SK-N-MC (cell line): ENCODE measurements around the gene C5orf34.
"Not testable (repeated sequence)": the region's sequence is repeated elsewhere in the genome, so short reads cannot be mapped to it uniquely, and the experiment has no call there.

Experiments
- DNase-seq: peaks from one replicate; pipeline ENCODE4 v3.0.0-alpha.2; 2011; ENCODE audit warnings: low read depth, low spot score
- H3K27ac ChIP-seq: fragments of 200-600 bp; sonication (generic); 2 replicates; pipeline ENCODE4 v1.5.1; 2016; ENCODE audit warnings: mixed run types
- H3K36me3 ChIP-seq: fragments of 200-600 bp; sonication (generic); 2 replicates; pipeline ENCODE4 v1.6.1; 2017; ENCODE audit warnings: antibody characterized with exemption, low read length, mixed read lengths; ENCODE audit not compliant: insufficient read depth
- H3K4me3 ChIP-seq: fragments of 200-600 bp; sonication (generic); 2 replicates; pipeline ENCODE4 v1.5.1; 2016
- H3K9ac ChIP-seq: fragments of 200-600 bp; sonication (generic); 2 replicates; pipeline ENCODE4 v1.8.0; 2017; ENCODE audit warnings: mixed run types, mixed read lengths; ENCODE audit not compliant: insufficient read length
- H3K9me3 ChIP-seq: fragments of 200-600 bp; sonication (generic); 2 replicates; pipeline ENCODE4 v1.6.1; 2017; ENCODE audit warnings: low read depth, mild to moderate bottlenecking, antibody characterized with exemption, low read length, moderate library complexity, mixed read lengths
- EZH2 ChIP-seq: fragments of 200-600 bp; sonication (generic); IDR thresholded peaks from one replicate; pipeline ENCODE4 v1.6.1; 2017; ENCODE audit warnings: antibody characterized with exemption
- FOXP2 ChIP-seq: optimal IDR thresholded peaks from 2 replicates; pipeline ENCODE3; 2011; ENCODE audit warnings: mild to moderate bottlenecking, moderate library complexity; ENCODE audit not compliant: insufficient read depth; ENCODE audit errors: extremely low read length, control extremely low read depth
- POLR2AphosphoS5 ChIP-seq: IDR thresholded peaks from 2 replicates; pipeline ENCODE4 v1.6.1; 2012; ENCODE audit warnings: mild to moderate bottlenecking, low read depth, low read length, borderline replicate concordance

The C5orf34 gene

GRCh38 chr5:43461066-43461465 is 53.9 kb downstream of the C5orf34 start:
- H3K36me3 ChIP-seq, result peaks cover 17% of the 10 kb centered on the region
- no peak for DNase-seq
- H3K9ac ChIP-seq, result no peak overlapping the region
- no peaks in the 10 kb centered on the region for H3K9me3 ChIP-seq
- no peak overlapping the region for H3K4me3 ChIP-seq
- TF ChIP-seq POLR2AphosphoS5 (no peak), FOXP2 (no peak), EZH2 (no peak)
- no peak overlapping the region for H3K27ac ChIP-seq

GRCh38 chr5:43456556-43456955 is 58.4 kb downstream of the C5orf34 start:
- TF ChIP-seq POLR2AphosphoS5, result no peak
- TF ChIP-seq EZH2, result no peak
- DNase-seq, result no peak
- Histone ChIP-seq H3K9me3 (no peaks in the 10 kb centered on the region), H3K36me3 (peaks cover 24% of the 10 kb centered on the region), H3K27ac (no peak overlapping the region), H3K9ac (no peak overlapping the region), H3K4me3 (no peak overlapping the region)

- not testable (repeated sequence) for H3K9ac ChIP-seq, DNase-seq, H3K4me3 ChIP-seq, H3K9me3 ChIP-seq, H3K27ac ChIP-seq
- H3K36me3 ChIP-seq, result peaks cover 22% of the 10 kb centered on the region
Measured at GRCh38 chr5:43441575-43441974, 73.4 kb downstream of the C5orf34 start.

GRCh38 chr5:43437062-43437660 is 77.8 kb downstream of the C5orf34 start:
- Histone ChIP-seq H3K4me3 (no peak overlapping the region), H3K9me3 (no peaks in the 10 kb centered on the region), H3K27ac (no peak overlapping the region), H3K9ac (no peak overlapping the region), H3K36me3 (no peaks in the 10 kb centered on the region)
- DNase-seq, result no peak
- TF ChIP-seq POLR2AphosphoS5 (no peak), FOXP2 (no peak), EZH2 (no peak)
